ENCODE measurements around the gene PLCH1. TPM values are rescaled to one million over a fixed set of nuclear protein-coding genes. Genes with fewer than 3 reads are reported as not detected.
A peak's percentile ranks its signal among the peaks of the same experiment; 100 is the strongest.
"Not testable (repeated sequence)": the region's sequence is repeated elsewhere in the genome, so short reads cannot be mapped to it uniquely, and the experiment has no call there.

PLCH1 gene
- total RNA-seq, 1 experiment from 2014 or later: 0.34 TPM

DNA sequence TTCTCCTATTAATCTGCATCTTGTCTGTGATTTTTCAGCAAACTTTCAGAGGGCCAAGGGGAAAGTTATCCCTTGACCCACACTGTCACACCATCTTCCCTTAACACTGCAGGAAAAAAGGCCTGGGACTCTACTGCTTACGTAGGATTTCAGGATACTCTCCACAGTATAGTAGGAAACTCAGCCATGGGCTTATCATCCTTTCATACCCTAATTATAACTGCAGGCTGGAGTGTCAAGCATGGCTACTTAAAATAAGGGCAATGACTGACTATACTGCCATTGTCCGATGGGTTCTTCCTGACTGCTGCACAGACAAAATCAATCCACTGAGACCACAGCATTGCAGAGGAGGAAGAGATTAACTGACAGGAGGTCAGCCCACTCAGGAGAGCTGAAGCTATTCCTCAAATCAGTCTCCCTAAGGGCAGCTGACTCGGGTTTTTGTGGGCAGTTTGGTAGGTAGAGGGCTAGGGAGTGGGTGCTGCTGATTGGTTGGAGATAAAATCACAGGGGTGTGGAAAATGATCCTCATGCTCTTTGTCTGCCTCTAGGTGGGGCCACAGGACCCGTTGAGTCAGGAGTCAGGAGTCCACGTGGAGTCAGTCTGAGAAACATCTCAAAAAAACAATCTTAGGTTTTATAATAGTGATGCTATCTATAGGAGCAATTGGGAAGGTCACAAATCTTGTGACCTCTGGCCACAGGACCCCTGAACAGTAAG is 333.2 kb downstream of the PLCH1 start:
- Histone ChIP-seq H3K9me3 (ENCODE audit: low read length) (no peaks in the 10 kb centered on the region; the same call in 1 of the 2 replicates), H3K27me3 (ENCODE audit: low read length) (no peaks in the 10 kb centered on the region), H3K4me2 (ENCODE audit: low read depth, low read length, poor library complexity, severe bottlenecking) (no peak overlapping the region), H3K27ac (ENCODE audit: low read length) (no peak overlapping the region), H3K36me3 (ENCODE audit: insufficient read depth, low read length) (no peaks in the 10 kb centered on the region), H3K4me1 (ENCODE audit: low read length) (peaks cover 9% of the 10 kb centered on the region), H4K20me1 (ENCODE audit: insufficient read depth, low read depth, low read length) (no peaks in the 10 kb centered on the region), H2AFZ (ENCODE audit: low read length) (no peak overlapping the region), H3K9ac (ENCODE audit: low read length) (no peak overlapping the region), H3K79me2 (ENCODE audit: low read length) (no peaks in the 10 kb centered on the region), H3K9me2 (replicated peaks; ENCODE audit: insufficient read depth, low read length) (no peaks in the 10 kb centered on the region), H3K4me3 (ENCODE audit: low read length) (no peak overlapping the region)
- peak; percentile 78 for DNase-seq

DNA sequence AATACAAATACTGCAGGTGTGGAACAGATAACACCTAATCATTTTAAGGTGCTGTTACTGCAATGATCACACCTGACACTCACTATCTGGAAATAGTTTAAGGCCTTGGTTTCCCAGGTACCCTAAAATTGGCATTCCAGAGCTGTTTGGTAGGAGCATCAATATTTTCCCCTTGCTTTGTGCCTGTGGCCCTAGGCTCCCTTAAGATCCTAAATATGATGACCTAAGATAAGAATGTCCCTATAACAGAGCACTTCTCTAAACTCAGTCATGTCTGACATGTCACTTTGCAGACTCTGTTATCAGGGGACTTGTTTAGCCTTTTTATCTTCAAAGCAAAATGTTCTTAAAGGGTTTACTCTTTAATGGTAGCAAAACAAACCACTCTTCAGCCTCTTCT is 335.5 kb downstream of the PLCH1 start:
- Histone ChIP-seq H3K79me2 (ENCODE audit: low read length) (no peaks in the 10 kb centered on the region), H3K27me3 (ENCODE audit: low read length) (no peaks in the 10 kb centered on the region), H3K4me3 (ENCODE audit: low read length) (no peak overlapping the region), H3K4me2 (ENCODE audit: low read depth, low read length, poor library complexity, severe bottlenecking) (no peak overlapping the region), H3K36me3 (ENCODE audit: insufficient read depth, low read length) (no peaks in the 10 kb centered on the region), H3K27ac (ENCODE audit: low read length) (no peak overlapping the region), H3K9me3 (ENCODE audit: low read length) (no peaks in the 10 kb centered on the region; the same call in 1 of the 2 replicates), H2AFZ (ENCODE audit: low read length) (no peak overlapping the region), H3K9ac (ENCODE audit: low read length) (no peak overlapping the region), H3K9me2 (replicated peaks; ENCODE audit: insufficient read depth, low read length) (no peaks in the 10 kb centered on the region), H3K4me1 (ENCODE audit: low read length) (peaks cover 9% of the 10 kb centered on the region), H4K20me1 (ENCODE audit: insufficient read depth, low read depth, low read length) (no peaks in the 10 kb centered on the region)
- DNase-seq: no peak

DNA sequence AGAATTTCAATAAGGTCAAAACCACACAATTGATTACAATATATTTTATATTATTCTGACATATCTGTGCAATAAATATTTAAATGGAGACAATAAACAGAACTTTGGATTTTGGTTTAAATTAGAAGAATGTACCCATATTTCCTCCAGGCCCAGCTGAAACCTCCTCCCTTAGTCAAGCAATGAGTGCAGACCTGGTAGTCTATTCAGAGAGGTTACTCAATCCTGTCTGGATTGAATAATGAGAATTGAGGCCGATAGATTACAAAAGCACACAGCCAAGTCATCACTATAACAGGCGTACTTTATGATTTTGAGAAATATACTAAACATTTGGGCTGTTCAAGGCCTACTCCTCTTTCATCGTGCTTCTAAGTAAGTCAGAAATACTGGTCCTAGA is 336.9 kb downstream of the PLCH1 start:
- Histone ChIP-seq H3K4me2 (ENCODE audit: low read depth, low read length, poor library complexity, severe bottlenecking) (no peak overlapping the region), H3K9ac (ENCODE audit: low read length) (no peak overlapping the region), H4K20me1 (ENCODE audit: insufficient read depth, low read depth, low read length) (no peaks in the 10 kb centered on the region), H3K27me3 (ENCODE audit: low read length) (no peaks in the 10 kb centered on the region), H3K79me2 (ENCODE audit: low read length) (no peaks in the 10 kb centered on the region), H3K4me1 (ENCODE audit: low read length) (peaks cover 2% of the 10 kb centered on the region), H3K36me3 (ENCODE audit: insufficient read depth, low read length) (no peaks in the 10 kb centered on the region), H3K9me2 (replicated peaks; ENCODE audit: insufficient read depth, low read length) (no peaks in the 10 kb centered on the region), H3K4me3 (ENCODE audit: low read length) (no peak overlapping the region), H3K9me3 (ENCODE audit: low read length) (no peaks in the 10 kb centered on the region; the same call in 1 of the 2 replicates), H2AFZ (ENCODE audit: low read length) (no peak overlapping the region), H3K27ac (ENCODE audit: low read length) (no peak overlapping the region)
- no peak for DNase-seq

GRCh38 chr3:155407331-155407730 is 337.5 kb downstream of the PLCH1 start:
- Histone ChIP-seq H4K20me1 (ENCODE audit: insufficient read depth, low read depth, low read length) (no peaks in the 10 kb centered on the region), H3K36me3 (ENCODE audit: insufficient read depth, low read length) (no peaks in the 10 kb centered on the region), H2AFZ (ENCODE audit: low read length) (no peak overlapping the region), H3K9me3 (ENCODE audit: low read length) (no peaks in the 10 kb centered on the region; the same call in 1 of the 2 replicates), H3K9me2 (replicated peaks; ENCODE audit: insufficient read depth, low read length) (no peaks in the 10 kb centered on the region), H3K4me1 (ENCODE audit: low read length) (no peaks in the 10 kb centered on the region), H3K4me2 (ENCODE audit: low read depth, low read length, poor library complexity, severe bottlenecking) (no peak overlapping the region), H3K79me2 (ENCODE audit: low read length) (no peaks in the 10 kb centered on the region), H3K4me3 (ENCODE audit: low read length) (no peak overlapping the region), H3K9ac (ENCODE audit: low read length) (no peak overlapping the region), H3K27ac (ENCODE audit: low read length) (no peak overlapping the region), H3K27me3 (ENCODE audit: low read length) (no peaks in the 10 kb centered on the region)
- DNase-seq: no peak

DNA sequence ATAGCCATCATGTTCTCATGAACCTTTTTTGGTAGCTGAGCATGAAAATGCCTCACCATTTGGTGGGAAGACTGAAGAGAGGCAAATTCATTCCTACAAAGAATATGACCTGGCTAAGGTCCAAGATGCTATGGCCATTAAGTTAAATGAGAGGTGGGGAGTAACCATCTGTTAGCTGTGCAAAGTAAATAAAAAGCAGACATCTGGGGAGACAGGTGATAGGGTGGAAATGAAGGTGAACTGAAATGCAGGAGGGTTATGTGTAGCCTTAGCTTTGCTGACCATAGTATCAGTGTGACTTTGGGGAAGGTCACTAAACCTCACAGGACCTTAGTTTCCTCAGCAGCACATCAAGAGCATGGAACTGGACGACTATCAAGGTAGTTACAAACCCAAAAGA is 340.4 kb downstream of the PLCH1 start:
- Histone ChIP-seq H3K27me3 (ENCODE audit: low read length) (no peaks in the 10 kb centered on the region), H3K9me3 (ENCODE audit: low read length) (no peaks in the 10 kb centered on the region)

GRCh38 chr3:155402656-155403055 is 342.2 kb downstream of the PLCH1 start:
- Histone ChIP-seq H3K79me2 (ENCODE audit: low read length) (no peaks in the 10 kb centered on the region), H3K27ac (ENCODE audit: low read length) (no peak overlapping the region), H2AFZ (ENCODE audit: low read length) (no peak overlapping the region), H4K20me1 (ENCODE audit: insufficient read depth, low read depth, low read length) (no peaks in the 10 kb centered on the region), H3K9me2 (replicated peaks; ENCODE audit: insufficient read depth, low read length) (no peaks in the 10 kb centered on the region), H3K4me1 (ENCODE audit: low read length) (no peaks in the 10 kb centered on the region), H3K9me3 (ENCODE audit: low read length) (no peaks in the 10 kb centered on the region), H3K9ac (ENCODE audit: low read length) (no peak overlapping the region), H3K27me3 (ENCODE audit: low read length) (no peaks in the 10 kb centered on the region), H3K4me2 (ENCODE audit: low read depth, low read length, poor library complexity, severe bottlenecking) (no peak overlapping the region), H3K4me3 (ENCODE audit: low read length) (no peak overlapping the region), H3K36me3 (ENCODE audit: insufficient read depth, low read length) (no peaks in the 10 kb centered on the region)
- no peak for DNase-seq

More for the DNA sequence above, 340.4 kb downstream of the PLCH1 start:
- Histone ChIP-seq H3K36me3 (ENCODE audit: insufficient read depth, low read length) (no peaks in the 10 kb centered on the region), H3K79me2 (ENCODE audit: low read length) (no peaks in the 10 kb centered on the region), H2AFZ (ENCODE audit: low read length) (no peak overlapping the region), H3K4me3 (ENCODE audit: low read length) (no peak overlapping the region), H3K9ac (ENCODE audit: low read length) (no peak overlapping the region), H3K9me2 (replicated peaks; ENCODE audit: insufficient read depth, low read length) (no peaks in the 10 kb centered on the region), H3K4me1 (ENCODE audit: low read length) (no peaks in the 10 kb centered on the region), H4K20me1 (ENCODE audit: insufficient read depth, low read depth, low read length) (no peaks in the 10 kb centered on the region), H3K4me2 (ENCODE audit: low read depth, low read length, poor library complexity, severe bottlenecking) (no peak overlapping the region), H3K27ac (ENCODE audit: low read length) (no peak overlapping the region)
- no peak for DNase-seq

DNA sequence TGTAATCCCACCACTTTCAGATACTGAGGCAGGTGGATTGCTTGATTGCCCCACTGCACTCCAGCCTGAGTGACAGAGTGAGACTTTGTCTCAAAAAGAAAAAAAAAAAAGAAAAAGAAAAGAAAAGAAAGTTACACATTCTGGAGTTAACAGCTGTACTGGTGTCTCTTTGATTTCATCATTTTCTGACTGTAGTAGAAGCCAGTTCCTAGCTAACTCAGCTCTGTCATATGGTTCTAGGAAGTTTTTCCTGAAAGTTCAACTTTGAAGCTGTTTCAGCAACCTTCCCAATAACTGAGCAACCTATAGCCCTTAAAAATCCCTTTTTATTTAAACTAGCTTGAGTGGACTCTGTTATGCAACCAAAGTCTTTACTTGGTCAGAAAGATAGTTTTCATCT is 346.8 kb downstream of the PLCH1 start:
- H3K79me2 ChIP-seq (ENCODE audit: low read length): no peaks in the 10 kb centered on the region
- no peak overlapping the region for H3K27ac ChIP-seq (ENCODE audit: low read length)
- no peak overlapping the region for H3K4me3 ChIP-seq (ENCODE audit: low read length)

DNA sequence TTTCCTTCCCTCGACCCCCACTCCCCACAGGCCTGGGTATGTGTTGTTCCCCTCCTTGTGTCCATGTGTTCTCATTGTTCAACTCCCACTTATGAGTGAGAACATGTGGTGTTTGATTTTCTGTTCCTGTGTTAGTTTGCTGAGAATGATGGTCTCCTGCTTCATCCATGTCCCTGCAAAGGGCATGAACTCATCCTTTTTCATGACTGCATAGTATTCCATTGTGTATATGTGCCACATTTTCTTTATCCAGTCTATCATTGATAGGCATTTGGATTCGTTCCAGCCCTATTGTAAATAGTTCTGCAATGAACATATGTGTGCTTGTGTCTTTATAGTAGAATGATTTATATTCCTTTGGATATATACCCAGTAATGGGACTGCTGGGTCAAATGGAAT is 350.0 kb downstream of the PLCH1 start:
- H2AFZ ChIP-seq (ENCODE audit: low read length); H3K27ac ChIP-seq (ENCODE audit: low read length); H3K9ac ChIP-seq (ENCODE audit: low read length); H3K36me3 ChIP-seq (ENCODE audit: insufficient read depth, low read length); H3K4me3 ChIP-seq (ENCODE audit: low read length); H3K9me2 ChIP-seq (replicated peaks; ENCODE audit: insufficient read depth, low read length); H3K4me1 ChIP-seq (ENCODE audit: low read length); H3K27me3 ChIP-seq (ENCODE audit: low read length); H3K79me2 ChIP-seq (ENCODE audit: low read length); H3K9me3 ChIP-seq (ENCODE audit: low read length); H4K20me1 ChIP-seq (ENCODE audit: insufficient read depth, low read depth, low read length); H3K4me2 ChIP-seq (ENCODE audit: low read depth, low read length, poor library complexity, severe bottlenecking); DNase-seq: not testable (repeated sequence)

More for the DNA sequence above, 346.8 kb downstream of the PLCH1 start:
- H4K20me1 ChIP-seq (ENCODE audit: insufficient read depth, low read depth, low read length): no peaks in the 10 kb centered on the region
- no peak for DNase-seq
- H3K27me3 ChIP-seq (ENCODE audit: low read length): no peaks in the 10 kb centered on the region
- H3K9ac ChIP-seq (ENCODE audit: low read length): no peak overlapping the region
- no peak overlapping the region for H2AFZ ChIP-seq (ENCODE audit: low read length)
- no peaks in the 10 kb centered on the region for H3K9me3 ChIP-seq (ENCODE audit: low read length)
- no peak overlapping the region for H3K4me2 ChIP-seq (ENCODE audit: low read depth, low read length, poor library complexity, severe bottlenecking)
- no peaks in the 10 kb centered on the region for H3K36me3 ChIP-seq (ENCODE audit: insufficient read depth, low read length)
- H3K4me1 ChIP-seq (ENCODE audit: low read length): no peaks in the 10 kb centered on the region
- H3K9me2 ChIP-seq (replicated peaks; ENCODE audit: insufficient read depth, low read length): no peaks in the 10 kb centered on the region

Measured in Karpas-422 (cell line).